GM19328 (cell line): ENCODE data around the gene CD79A.
"Not testable (repeated sequence)": the region's sequence is repeated elsewhere in the genome, so short reads cannot be mapped to it uniquely, and the experiment has no call there.

Experiments
- ATAC-seq: cut with Tn5 transposase; IDR thresholded peaks from one replicate; pipeline ENCODE4 v1.9.1; 2021; ENCODE audit warnings: mild to moderate bottlenecking, moderate library complexity; ENCODE audit not compliant: unreplicated experiment

Gene CD79A

DNA sequence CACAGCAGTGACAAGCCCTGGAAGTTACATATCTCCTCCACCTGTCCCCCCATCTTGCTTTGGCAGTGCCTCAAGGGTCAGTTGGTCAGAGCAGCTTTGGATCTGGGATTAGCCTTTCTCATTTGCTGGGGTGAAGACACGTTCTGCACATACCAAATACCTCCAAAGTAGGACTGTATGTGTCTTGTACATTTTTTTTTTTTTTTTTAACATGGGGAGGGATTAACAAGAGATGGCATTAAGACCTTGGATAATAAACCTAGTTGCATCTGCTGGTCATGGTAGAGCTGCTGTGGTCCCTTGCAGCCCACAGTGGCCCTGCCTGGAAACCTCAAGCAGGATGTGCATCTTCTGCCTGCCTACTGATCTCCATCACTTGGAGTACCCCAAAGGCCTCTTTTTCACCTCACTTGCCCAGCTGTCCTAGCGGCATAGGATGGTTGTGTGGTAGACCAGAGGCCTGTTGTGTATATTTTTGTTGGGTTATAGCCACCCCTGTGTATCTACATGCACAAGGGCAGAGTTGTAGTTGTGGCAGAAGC is 14.6 kb upstream of the CD79A start:
- no peak for ATAC-seq

DNA sequence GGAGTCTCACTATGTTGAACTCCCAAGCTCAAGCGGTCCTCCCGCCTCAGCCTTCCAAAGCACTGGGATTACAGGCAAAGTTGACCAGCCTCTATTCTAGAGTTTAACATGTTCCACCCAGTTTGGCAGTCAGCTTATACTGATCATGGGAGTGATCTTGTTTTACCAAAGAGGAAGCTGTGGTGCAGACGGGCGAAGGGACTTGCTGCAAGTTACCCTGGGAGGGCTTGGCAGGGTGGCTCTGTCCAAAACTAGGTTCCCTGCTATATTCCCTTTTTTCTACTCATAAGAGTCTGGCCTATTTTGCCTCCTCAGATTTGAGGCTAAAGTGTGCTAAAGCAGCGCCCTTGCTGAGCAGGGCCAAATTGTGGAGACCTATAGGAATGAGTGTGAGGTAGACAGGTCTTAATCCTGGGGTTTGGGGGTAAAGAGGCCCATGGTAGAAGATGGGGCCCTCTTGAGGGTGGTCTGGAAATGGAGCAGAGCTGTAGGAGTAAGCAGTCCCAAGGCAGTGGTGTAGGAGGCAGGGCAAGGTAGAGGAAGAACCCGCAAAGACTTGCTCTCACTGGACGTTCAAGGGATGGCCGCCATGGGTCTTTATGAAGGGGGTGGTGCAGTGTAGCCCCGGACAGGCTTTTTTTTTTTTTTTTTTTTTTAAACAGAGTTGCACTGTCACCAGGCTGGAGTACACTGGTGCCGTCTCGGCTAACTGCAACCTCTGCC is 13.7 kb upstream of the CD79A start:
- no peak for ATAC-seq

DNA sequence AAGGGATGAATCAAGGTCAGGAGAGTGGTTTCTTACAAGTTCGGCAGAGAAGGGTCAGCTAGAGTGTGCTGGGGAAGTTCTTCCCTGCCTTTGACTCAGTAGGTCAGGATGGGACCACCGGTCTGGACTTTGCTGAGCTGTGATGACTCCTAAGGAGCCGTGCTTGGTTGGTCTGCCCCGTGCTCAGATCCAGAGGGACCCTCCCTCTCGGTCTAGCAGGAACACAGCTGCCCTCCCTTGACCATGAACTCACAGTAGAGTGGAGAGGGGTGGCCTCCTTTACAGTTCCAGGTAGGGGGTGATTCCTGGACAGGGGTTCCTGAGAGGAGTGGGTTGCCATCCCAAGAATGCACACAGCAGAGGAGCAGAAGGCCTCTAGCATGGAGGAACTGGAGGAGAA is 12.7 kb upstream of the CD79A start:
- no peak for ATAC-seq

GRCh38 chr19:41866284-41866683 is 10.8 kb upstream of the CD79A start:
- ATAC-seq, result no peak

GRCh38 chr19:41868120-41868988 is 8.7 kb upstream of the CD79A start:
- no peak for ATAC-seq

DNA sequence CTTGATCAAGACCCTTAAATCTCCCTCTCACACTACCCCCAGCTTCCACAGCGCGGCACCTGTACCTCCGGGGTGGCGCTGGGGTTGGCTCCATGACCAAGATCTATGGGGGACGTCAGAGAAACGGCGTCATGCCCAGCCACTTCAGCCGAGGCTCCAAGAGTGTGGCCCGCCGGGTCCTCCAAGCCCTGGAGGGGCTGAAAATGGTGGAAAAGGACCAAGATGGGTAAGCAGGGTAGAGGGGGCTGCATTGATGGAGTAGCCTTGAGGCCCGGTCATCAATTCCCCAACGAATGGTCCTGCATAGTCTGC is 8.1 kb upstream of the CD79A start:
- ATAC-seq, result no peak

DNA sequence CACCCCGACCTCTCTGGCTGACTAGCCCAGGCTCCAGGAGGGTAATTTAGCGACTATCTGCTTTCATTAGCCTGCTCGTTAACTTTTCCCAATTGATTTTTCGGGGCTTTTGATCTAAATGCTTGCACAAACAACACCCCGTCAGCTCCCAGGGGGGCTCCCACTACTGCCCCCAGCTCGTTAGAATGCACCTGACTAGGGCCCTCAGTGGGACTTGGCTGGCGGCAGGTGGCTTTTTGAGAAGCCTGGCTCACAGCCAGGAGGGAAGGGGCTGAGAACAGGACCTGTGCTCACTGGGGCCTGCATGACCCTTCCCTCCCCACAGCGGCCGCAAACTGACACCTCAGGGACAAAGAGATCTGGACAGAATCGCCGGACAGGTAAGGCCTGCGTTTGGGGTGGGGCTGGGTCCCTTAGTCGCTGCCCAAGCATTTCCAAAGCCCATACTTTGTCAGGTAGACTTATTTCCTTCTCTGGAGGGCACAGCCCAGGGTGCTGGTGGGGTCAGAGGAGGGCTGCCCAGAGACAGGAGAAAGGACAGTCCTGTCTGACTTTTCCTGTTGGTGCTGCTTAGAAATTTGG is 7.6 kb upstream of the CD79A start:
- no peak for ATAC-seq

GRCh38 chr19:41870401-41870873 is 6.6 kb upstream of the CD79A start:
- ATAC-seq, result no peak

GRCh38 chr19:41871573-41872383 is 5.3 kb upstream of the CD79A start:
- ATAC-seq, result no peak

DNA sequence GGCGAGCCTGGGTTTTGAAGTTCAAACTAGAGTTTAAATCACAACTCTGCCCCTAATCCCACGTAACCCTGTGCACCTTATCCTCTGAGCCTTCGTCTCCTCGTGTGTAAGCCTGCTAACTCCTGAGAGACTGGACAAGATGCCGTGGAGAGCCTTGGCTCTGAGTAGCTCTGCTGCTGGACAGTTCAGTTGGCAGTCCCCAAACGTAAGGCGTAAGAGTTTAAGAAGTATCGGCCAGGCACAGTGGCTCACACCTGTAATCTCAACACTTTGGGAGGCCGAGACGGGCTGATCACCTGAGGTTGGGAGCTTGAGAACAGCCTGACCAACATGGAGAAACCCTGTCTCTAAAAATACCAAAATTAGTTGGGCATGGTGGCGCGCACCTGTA is 4.7 kb upstream of the CD79A start:
- no peak for ATAC-seq

DNA sequence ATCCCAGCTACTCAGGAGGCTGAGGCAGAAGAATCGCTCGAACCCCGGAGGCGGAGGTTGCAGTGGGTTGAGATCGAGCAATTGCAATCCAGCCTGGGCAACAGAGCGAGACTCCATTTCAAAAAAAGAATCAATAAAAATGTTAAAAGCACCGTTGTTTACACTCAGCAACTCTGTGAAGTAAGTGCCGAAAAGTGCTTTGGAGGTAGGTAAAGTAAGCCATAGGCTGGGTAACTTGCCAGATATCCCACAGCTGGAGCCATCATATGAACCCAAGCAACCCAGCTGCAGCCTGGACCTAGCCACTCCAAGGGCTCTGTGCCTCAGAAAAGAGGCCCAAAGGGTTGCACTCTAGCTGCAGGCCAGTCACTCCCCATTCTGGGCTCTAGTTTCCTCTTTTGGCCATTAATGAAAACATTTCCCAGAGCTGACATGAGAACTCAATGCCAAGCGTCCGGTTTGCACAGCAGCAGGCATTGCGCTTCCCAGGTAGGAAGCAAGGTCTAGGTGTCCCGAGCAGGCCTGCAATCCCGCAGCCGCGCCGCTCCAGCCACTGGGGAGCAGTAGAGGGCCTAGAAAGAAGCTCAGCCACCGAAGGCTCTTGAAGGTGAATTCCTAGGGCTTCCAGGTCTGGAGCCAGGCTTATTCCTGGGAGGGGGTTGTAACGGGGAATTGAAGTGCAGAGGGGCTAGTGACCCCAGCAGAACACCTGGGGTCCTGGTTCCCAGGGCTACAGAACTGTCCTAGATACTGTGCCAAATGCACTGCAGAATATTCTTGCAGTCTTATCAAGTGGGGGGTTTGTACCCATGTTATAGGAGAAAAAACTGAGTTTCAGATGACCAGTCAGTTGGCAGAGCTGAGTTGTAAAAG is 4.1 kb upstream of the CD79A start:
- no peak for ATAC-seq

- not testable (repeated sequence) for ATAC-seq
Measured at GRCh38 chr19:41875973-41876372, 1.1 kb upstream of the CD79A start.

DNA sequence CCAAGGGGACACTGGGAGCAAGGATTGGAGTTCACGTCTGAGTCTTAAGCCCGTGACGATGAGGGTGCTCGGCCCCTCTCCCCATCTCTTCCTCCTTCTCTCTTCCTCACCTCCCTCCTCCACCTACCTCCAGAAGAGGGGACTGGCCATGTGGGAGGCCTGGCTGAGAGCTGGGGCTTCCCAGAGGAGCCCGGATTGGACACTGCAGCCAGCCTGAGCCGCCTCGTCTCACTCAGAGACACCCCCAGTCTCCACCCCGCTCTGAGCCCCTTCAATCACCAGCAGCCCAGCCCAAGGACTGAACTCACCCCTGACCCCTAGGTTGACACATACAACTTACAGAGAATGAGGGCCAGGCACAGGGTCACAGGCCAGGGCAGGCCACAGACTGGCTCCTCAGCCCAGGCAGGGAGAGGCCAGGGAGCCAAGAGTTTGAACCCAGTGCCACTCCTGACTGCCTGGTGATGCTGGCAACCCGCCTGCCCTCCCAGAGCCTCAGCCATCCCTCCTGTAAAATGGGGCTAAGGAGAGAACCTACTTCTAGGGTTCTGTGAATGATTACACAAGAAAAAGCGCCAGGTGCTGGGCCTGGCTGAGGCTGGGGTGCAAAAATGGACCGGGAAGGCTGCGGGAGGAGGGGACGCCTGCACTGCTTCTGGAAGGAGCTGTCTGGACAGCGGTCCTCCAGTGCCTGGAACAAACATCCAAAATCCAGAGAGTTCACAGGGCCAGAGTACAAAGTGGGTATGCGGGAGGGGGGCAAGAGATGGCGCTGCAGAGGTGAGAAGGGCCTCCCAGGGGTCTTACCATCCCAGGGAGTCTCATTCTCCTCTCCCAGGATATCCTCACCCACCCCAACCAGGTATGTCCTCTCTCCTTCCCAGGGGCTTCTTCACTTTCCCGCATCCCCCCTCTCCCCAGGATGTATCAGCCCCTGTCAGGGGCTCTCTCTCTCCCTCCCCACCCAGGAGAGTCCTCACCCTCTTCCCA is 1.1 kb downstream of the CD79A start:
- no peak for ATAC-seq

- no peak for ATAC-seq
Measured at GRCh38 chr19:41879080-41879479, 2.0 kb downstream of the CD79A start.

DNA sequence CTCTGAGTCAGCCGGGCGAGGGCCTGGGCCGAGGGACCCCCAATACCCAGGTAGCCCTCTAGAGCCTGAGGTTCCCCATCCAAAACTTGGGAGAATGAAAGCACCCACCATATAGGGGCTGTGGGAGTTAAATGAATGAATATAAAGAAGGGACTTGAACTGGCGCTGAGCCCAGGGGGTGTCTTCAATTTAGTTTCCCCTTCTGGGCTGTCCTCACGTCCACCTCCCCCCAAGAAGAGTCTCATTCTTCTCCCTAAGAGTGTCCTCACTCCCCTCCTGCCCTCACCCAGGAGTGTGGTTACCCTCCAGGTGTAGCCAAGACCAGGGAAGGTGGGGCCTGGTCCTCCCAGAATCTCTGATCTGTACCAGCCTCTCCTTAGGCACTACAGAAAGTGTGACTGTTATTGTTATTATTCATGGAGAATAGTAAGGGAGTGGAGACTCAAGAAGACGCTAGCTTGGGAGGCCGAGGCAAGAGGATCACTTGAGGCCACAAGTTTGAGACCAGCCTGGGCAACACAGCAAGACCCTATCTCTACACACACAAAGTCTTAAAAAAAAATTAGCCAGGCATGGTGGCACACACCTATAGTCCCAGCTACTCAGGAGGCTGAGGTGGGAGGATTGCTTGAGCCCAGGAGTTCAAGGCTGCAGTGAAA is 2.7 kb downstream of the CD79A start:
- no peak for ATAC-seq

GRCh38 chr19:41880329-41880708 is 3.2 kb downstream of the CD79A start:
- ATAC-seq, result no peak

- no peak for ATAC-seq
Measured at GRCh38 chr19:41882568-41883462, 5.7 kb downstream of the CD79A start, which contains the start of gene ARHGEF1. TSS of gene ARHGEF1 (plus strand) at chr19:41883184. CDS start at chr19:41888083, 4,899 bp downstream.
